HCT116 (cell line): ENCODE measurements around the gene CYP20A1. TPM values are rescaled to one million over a fixed set of nuclear protein-coding genes. Genes with fewer than 3 reads are reported as not detected.

Source experiments
- ATAC-seq: fragments of 200-7000 bp; cut with Tn5 transposase; 2 replicates; pipeline ENCODE4 v1.9.1; 2020; ENCODE audit warnings: mild to moderate bottlenecking, moderate library complexity
- BruUV-seq: library from RNA; stranded (reverse); fragments of 400-500 nt; replicated peaks from 2 replicates; lab custom pipeline; 2021; lab: Mats Ljungman, UMichigan
- CTCF ChIA-PET: fragments of 300-600 bp; sonication (Branson Sonifier 250); formaldehyde crosslinking; loops from one replicate; lab custom pipeline; 2021; ENCODE audit warnings: antibody characterized with exemption; lab: Charles Lee
- POLR2A ChIA-PET: fragments of 300-600, 350-600 bp; sonication (Branson Sonifier 250); formaldehyde crosslinking; loops from one replicate; lab custom pipeline; 2021; ENCODE audit warnings: antibody characterized with exemption; lab: Charles Lee
- RAD21 ChIA-PET, 2 experiments: fragments of 300-600 bp; sonication (Branson Sonifier 250); formaldehyde crosslinking; loops; one replicate each; lab custom pipeline; 2023; ENCODE audit warnings: low total read pairs in 2 of 2; ENCODE audit not compliant: uncharacterized antibody in 2 of 2, unreplicated experiment in 2 of 2, low non-redundant PET in 1 of 2; lab: Charles Lee
- DNase-seq: peaks from one replicate; pipeline ENCODE4 v3.0.0-alpha.2; 2010; ENCODE audit warnings: low read depth, low spot score
- H2AFZ ChIP-seq: fragments of 200-600 bp; shearing (Covaris generic), sonication (generic); 2 replicates; pipeline ENCODE4 v1.6.1; 2017; ENCODE audit warnings: low read depth, mixed run types, mixed read lengths, antibody characterized with exemption, low read length; ENCODE audit not compliant: poor library complexity, severe bottlenecking
- H3K27ac ChIP-seq: 2 replicates; pipeline ENCODE4 v1.5.1; 2012; ENCODE audit warnings: low read depth, low read length
- H3K27me3 ChIP-seq: fragments of 200-600 bp; sonication (generic); 2 replicates; pipeline ENCODE4 v1.6.1; 2016; ENCODE audit warnings: mixed run types, low read length, mixed read lengths; ENCODE audit not compliant: insufficient read depth
- H3K36me3 ChIP-seq, 2 experiments: fragments of 200-500 bp in 1 of 2; fragments of 200-600 bp in 1 of 2; sonication (Bioruptor generic) in 1 of 2; sonication (generic) in 1 of 2; 2 replicates each; pipeline versions ENCODE4 v1.5.1 to v1.6.1; 2014 to 2016; ENCODE audit warnings: low read length in 2 of 2, inconsistent platforms in 1 of 2, mixed read lengths in 1 of 2, mixed run types in 1 of 2; ENCODE audit not compliant: insufficient read depth in 2 of 2, control insufficient read depth in 1 of 2
- H3K4me1 ChIP-seq, 2 experiments: fragments of 200-600 bp in 1 of 2; sonication (generic) in 1 of 2; 2 replicates each; pipeline versions ENCODE4 v1.5.1 to v1.6.1; 2012 to 2017; ENCODE audit warnings: low read length in 2 of 2, inconsistent platforms in 1 of 2, mild to moderate bottlenecking in 1 of 2, mixed read lengths in 1 of 2, mixed run types in 1 of 2, moderate library complexity in 1 of 2; ENCODE audit not compliant: insufficient read depth in 2 of 2, control insufficient read depth in 1 of 2
- H3K4me2 ChIP-seq: fragments of 200-600 bp; sonication (generic); 2 replicates; pipeline ENCODE4 v1.6.1; 2017; ENCODE audit warnings: mixed run types, low read length, mixed read lengths
- H3K4me3 ChIP-seq, 2 experiments: fragments of 200-600 bp in 1 of 2; sonication (generic) in 1 of 2; replicated peaks in 1 of 2; 2 replicates each; pipeline ENCODE4 v1.5.1; 2011 to 2016; ENCODE audit warnings: low read length in 2 of 2, control low read depth in 1 of 2, low read depth in 1 of 2, mild to moderate bottlenecking in 1 of 2, mixed read lengths in 1 of 2, mixed run types in 1 of 2
- H3K79me2 ChIP-seq: fragments of 200-600 bp; sonication (generic); 2 replicates; pipeline ENCODE4 v1.6.1; 2017; ENCODE audit warnings: mild to moderate bottlenecking, mixed run types, low read length, moderate library complexity, mixed read lengths; ENCODE audit not compliant: insufficient read depth
- H3K9ac ChIP-seq: fragments of 200-600 bp; sonication (generic); 2 replicates; pipeline ENCODE4 v1.6.1; 2016; ENCODE audit warnings: low read length, mixed read lengths
- H3K9me2 ChIP-seq: fragments of 200-600 bp; sonication (generic), shearing (Covaris generic); 2 replicates; pipeline ENCODE4 v1.6.1; 2017; ENCODE audit warnings: mixed run types, mild to moderate bottlenecking, moderate library complexity; ENCODE audit not compliant: insufficient read depth
- H3K9me3 ChIP-seq, 2 experiments: fragments of 200-500 bp in 1 of 2; fragments of 200-600 bp in 1 of 2; sonication (Bioruptor generic) in 1 of 2; sonication (generic) in 1 of 2; 2 replicates each; pipeline ENCODE4 v1.6.1; 2014 to 2017; ENCODE audit warnings: low read length in 2 of 2, mixed read lengths in 2 of 2, inconsistent platforms in 1 of 2, low read depth in 1 of 2, mild to moderate bottlenecking in 1 of 2, mixed run types in 1 of 2, moderate library complexity in 1 of 2; ENCODE audit not compliant: control insufficient read depth in 1 of 2, insufficient read depth in 1 of 2
- H4K20me1 ChIP-seq: fragments of 200-600 bp; sonication (generic), shearing (Covaris generic); 2 replicates; pipeline ENCODE4 v1.6.1; 2017; ENCODE audit warnings: mixed run types, mild to moderate bottlenecking, moderate library complexity; ENCODE audit not compliant: insufficient read depth
- CEBPB ChIP-seq: IDR thresholded peaks from 2 replicates; pipeline ENCODE4 v1.6.1; 2012; ENCODE audit warnings: low read depth
- EGR1 ChIP-seq: IDR thresholded peaks from 2 replicates; pipeline ENCODE4 v1.6.1; 2012; ENCODE audit warnings: low read depth
- FOSL1 ChIP-seq: IDR thresholded peaks from 2 replicates; pipeline ENCODE4 v1.6.1; 2012; ENCODE audit warnings: low read depth
- JUND ChIP-seq: IDR thresholded peaks from 2 replicates; pipeline ENCODE4 v1.6.1; 2012
- RAD21 ChIP-seq: IDR thresholded peaks from 2 replicates; pipeline ENCODE4 v1.6.1; 2012; ENCODE audit warnings: low read depth, mild to moderate bottlenecking
- REST ChIP-seq: IDR thresholded peaks from 2 replicates; pipeline ENCODE4 v1.6.1; 2012; ENCODE audit warnings: low read depth
- SIN3A ChIP-seq: IDR thresholded peaks from 2 replicates; pipeline ENCODE4 v1.6.1; 2012; ENCODE audit warnings: low read depth
- SRF ChIP-seq: IDR thresholded peaks from 2 replicates; pipeline ENCODE4 v1.6.1; 2012; ENCODE audit warnings: low read depth
- YY1 ChIP-seq: IDR thresholded peaks from 2 replicates; pipeline ENCODE4 v1.6.1; 2011; ENCODE audit warnings: low read length, low read depth, moderate library complexity, mild to moderate bottlenecking; ENCODE audit not compliant: insufficient replicate concordance; ENCODE audit errors: extremely low read depth
- ZFX ChIP-seq: fragments of 450-650 bp; IDR thresholded peaks from 2 replicates; pipeline ENCODE4 v1.6.1; 2017
- intact Hi-C: fragments of 100-400 bp; cut with micrococcal nuclease; formaldehyde crosslinking; loops from 2 replicates; pipeline ENCODE4 v1.10.0; 2022
- total RNA-seq: library from RNA; stranded (reverse); gene quantifications from one replicate; pipeline ENCODE4 v1.2.1, GENCODE V29; 2021; ENCODE audit not compliant: unreplicated experiment
- TF ChIP-seq, protein P1 (sequence below): IDR thresholded peaks from 2 replicates; pipeline ENCODE4 v1.6.1; 2012
- TF ChIP-seq, protein P2 (sequence below): IDR thresholded peaks from 2 replicates; pipeline ENCODE4 v1.6.1; 2012

Gene CYP20A1
- total RNA-seq, 1 experiment from 2014 or later, result 10.0 TPM

- peak overlapping the region; percentile 92 for H3K4me2 ChIP-seq
- ATAC-seq (peak; percentile 68), DNase-seq (no peak)
- TF ChIP-seq, protein P1, sequence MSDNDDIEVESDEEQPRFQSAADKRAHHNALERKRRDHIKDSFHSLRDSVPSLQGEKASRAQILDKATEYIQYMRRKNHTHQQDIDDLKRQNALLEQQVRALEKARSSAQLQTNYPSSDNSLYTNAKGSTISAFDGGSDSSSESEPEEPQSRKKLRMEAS, result peak; percentile 60; the same call in 1 of the 2 replicates
- TF ChIP-seq CEBPB (no peak), ZFX (no peak; the same call in 1 of the 2 replicates), REST (no peak), YY1 (no peak), FOSL1 (no peak), RAD21 (no peak), SIN3A (peak; percentile 22; the same call in 1 of the 2 replicates), SRF (no peak), EGR1 (peak; percentile 99), JUND (no peak)
- TF ChIP-seq, protein P2, sequence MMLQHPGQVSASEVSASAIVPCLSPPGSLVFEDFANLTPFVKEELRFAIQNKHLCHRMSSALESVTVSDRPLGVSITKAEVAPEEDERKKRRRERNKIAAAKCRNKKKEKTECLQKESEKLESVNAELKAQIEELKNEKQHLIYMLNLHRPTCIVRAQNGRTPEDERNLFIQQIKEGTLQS, result no peak
- peaks cover 13 to 21% of the 10 kb centered on the region in 2 experiments for H3K4me1 ChIP-seq
- peak overlapping the region; percentile 55 to 74 for H3K4me3 ChIP-seq
- peak overlapping the region; percentile 75 for H2AFZ ChIP-seq
- peak overlapping the region; percentile 83 for H3K9ac ChIP-seq
- POLR2A ChIA-PET, result interaction anchor here (0.9 kb wide), 1 partner anchor 90 kb away, joined by 3 read pairs; the partner anchor contains the start of gene CYP20A1
- H3K9me2 ChIP-seq, result no peaks in the 10 kb centered on the region
- no TSS peak for BruUV-seq
- no peaks in the 10 kb centered on the region for H4K20me1 ChIP-seq
- no peaks in the 10 kb centered on the region for H3K27me3 ChIP-seq
- CTCF ChIA-PET, result no interaction called here
- H3K79me2 ChIP-seq, result peaks cover 57% of the 10 kb centered on the region
- intact Hi-C loops, result no loop called here
- H3K27ac ChIP-seq, result peak overlapping the region; percentile 89
- RAD21 ChIA-PET, result no interaction called here
- no peaks in the 10 kb centered on the region for H3K36me3 ChIP-seq
- H3K9me3 ChIP-seq, result no peaks in the 10 kb centered on the region
Observed at GRCh38 chr2:203328760-203329540, 90.1 kb downstream of the CYP20A1 start.
